ENCODE results near the gene USP25.

The USP25 gene

GRCh38 chr21:15764878-15765277, 35.1 kb downstream of the USP25 start:
- DNase-seq: no peak

- DNase-seq: no peak
Measured at GRCh38 chr21:15766952-15767603, 37.3 kb downstream of the USP25 start.

GRCh38 chr21:15768045-15768601, 38.3 kb downstream of the USP25 start:
- DNase-seq: no peak

GRCh38 chr21:15768853-15769252, 39.1 kb downstream of the USP25 start:
- DNase-seq: no peak

- no peak for DNase-seq
Measured at GRCh38 chr21:15771311-15771710, 41.5 kb downstream of the USP25 start.

- DNase-seq: no peak
Measured at GRCh38 chr21:15772654-15773053, 42.9 kb downstream of the USP25 start.

- DNase-seq: no peak
Measured at GRCh38 chr21:15774590-15774989, 44.8 kb downstream of the USP25 start.

GRCh38 chr21:15775291-15775690, 45.5 kb downstream of the USP25 start:
- no peak for DNase-seq

- no peak for DNase-seq
Measured at GRCh38 chr21:15775981-15776380, 46.2 kb downstream of the USP25 start.

GRCh38 chr21:15776818-15777217, 47.0 kb downstream of the USP25 start:
- no peak for DNase-seq

- DNase-seq: no peak
Measured at GRCh38 chr21:15781986-15782385, 52.2 kb downstream of the USP25 start.

GRCh38 chr21:15788847-15789523, 59.2 kb downstream of the USP25 start:
- DNase-seq: no peak

GRCh38 chr21:15793109-15793508, 63.3 kb downstream of the USP25 start:
- no peak for DNase-seq

GRCh38 chr21:15793550-15794235, 63.9 kb downstream of the USP25 start:
- DNase-seq: no peak

GRCh38 chr21:15794277-15794912, 64.6 kb downstream of the USP25 start:
- DNase-seq: no peak

- DNase-seq: no peak
Measured at GRCh38 chr21:15795533-15795932, 65.8 kb downstream of the USP25 start.

- DNase-seq: no peak
Measured at GRCh38 chr21:15797577-15798363, 68.0 kb downstream of the USP25 start.

GRCh38 chr21:15801352-15801863, 71.6 kb downstream of the USP25 start:
- DNase-seq: no peak

GRCh38 chr21:15804247-15805005, 74.6 kb downstream of the USP25 start:
- DNase-seq: no peak

GRCh38 chr21:15809065-15809464, 79.3 kb downstream of the USP25 start:
- DNase-seq: no peak

GRCh38 chr21:15809818-15810217, 80.0 kb downstream of the USP25 start:
- no peak for DNase-seq
